ENCODE results near the gene DYRK1A.

GRCh38 chr21:37366482-37367316 lies at the start of gene DYRK1A:
- TF ChIP-seq SNAI2 (CRISPR knock-in tag; IDR thresholded peaks at IDR 0.05) (no peak), PATZ1 (CRISPR knock-in tag; IDR thresholded peaks at IDR 0.05; ENCODE audit: borderline replicate concordance) (no peak), CSDC2 (CRISPR knock-in tag; IDR thresholded peaks at IDR 0.05) (no peak), ARNTL (CRISPR knock-in tag; IDR thresholded peaks at IDR 0.05; ENCODE audit: borderline replicate concordance, low read depth) (no peak), ZFP30 (CRISPR knock-in tag; IDR thresholded peaks at IDR 0.05) (no peak), ISL1 (CRISPR knock-in tag; IDR thresholded peaks at IDR 0.05) (no peak), ESRRG (CRISPR knock-in tag; IDR thresholded peaks at IDR 0.05) (no peak), ZC3H10 (CRISPR knock-in tag; IDR thresholded peaks at IDR 0.05) (no peak), GLIS3 (CRISPR knock-in tag; IDR thresholded peaks at IDR 0.05) (no peak; the same call in 1 of the 2 replicates), ZNF70 (CRISPR knock-in tag; IDR thresholded peaks at IDR 0.05) (no peak)
